Keratinocyte (primary cell): ENCODE results near the gene MUTYH.

Experiments used
- CTCF ChIP-seq, 3 experiments: IDR thresholded peaks in 1 of 3; conservative IDR thresholded peaks in 1 of 3; optimal IDR thresholded peaks in 1 of 3; 2 replicates in 2 of 3; 3 replicates in 1 of 3; pipeline versions ENCODE3 to v1.5.1; 2011; ENCODE audit warnings: low read length in 3 of 3, mild to moderate bottlenecking in 3 of 3, moderate library complexity in 2 of 3, control low read depth in 1 of 3, inconsistent platforms in 1 of 3; ENCODE audit not compliant: insufficient read depth in 2 of 3; ENCODE audit errors: extremely low read depth in 1 of 3
- EZH2 ChIP-seq: IDR thresholded peaks from one replicate; pipeline ENCODE4 v1.6.1; 2012; ENCODE audit warnings: inconsistent platforms, mild to moderate bottlenecking, low read length, moderate library complexity

GRCh38 chr1:45348020-45348419, 7.8 kb upstream of the MUTYH start:
- no peak for TF ChIP-seq CTCF (optimal IDR thresholded peaks at IDR 0.05 in 1 of 3, IDR thresholded peaks at IDR 0.05 in 1 of 3, conservative IDR thresholded peaks at IDR 0.05 in 1 of 3; ENCODE audit: extremely low read depth in 1 of 3, insufficient read depth in 2 of 3, low read length in 3 of 3)
- no peak for TF ChIP-seq EZH2
